ENCODE measurements around the gene ZNF654.
"Not testable (repeated sequence)": the region's sequence is repeated elsewhere in the genome, so short reads cannot be mapped to it uniquely, and the experiment has no call there.

Gene ZNF654

GRCh38 chr3:88058581-88059379, at the start of gene ZNF654, which contains the start of gene CGGBP1:
ZNF654 (plus strand) TSS chr3:88059255; CDS start chr3:88059320, 65 bp downstream.
CGGBP1 (minus strand) TSS chr3:88059005; CDS start chr3:88055976, 3,029 bp downstream.
- peak; percentile 100 for DNase-seq

DNA sequence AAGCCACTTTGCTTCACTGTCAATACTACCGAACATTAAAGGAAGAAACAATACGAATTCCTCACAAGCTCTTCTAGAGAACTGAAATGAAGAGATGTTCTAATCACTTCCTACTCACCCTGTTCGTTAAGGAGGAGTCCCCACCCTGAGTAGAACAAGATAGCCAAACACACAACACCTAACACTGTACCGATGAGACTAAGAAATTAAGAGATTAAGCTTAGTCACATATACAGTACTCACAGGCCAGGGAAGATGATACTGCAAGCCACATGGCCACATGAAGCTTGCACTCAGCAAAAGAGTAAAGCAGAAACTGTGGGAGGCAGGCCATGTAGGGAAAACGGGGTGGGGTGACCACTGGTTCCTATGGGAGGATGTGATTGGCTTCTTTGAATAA, 48.2 kb upstream of the ZNF654 start:
- DNase-seq = no peak

DNA sequence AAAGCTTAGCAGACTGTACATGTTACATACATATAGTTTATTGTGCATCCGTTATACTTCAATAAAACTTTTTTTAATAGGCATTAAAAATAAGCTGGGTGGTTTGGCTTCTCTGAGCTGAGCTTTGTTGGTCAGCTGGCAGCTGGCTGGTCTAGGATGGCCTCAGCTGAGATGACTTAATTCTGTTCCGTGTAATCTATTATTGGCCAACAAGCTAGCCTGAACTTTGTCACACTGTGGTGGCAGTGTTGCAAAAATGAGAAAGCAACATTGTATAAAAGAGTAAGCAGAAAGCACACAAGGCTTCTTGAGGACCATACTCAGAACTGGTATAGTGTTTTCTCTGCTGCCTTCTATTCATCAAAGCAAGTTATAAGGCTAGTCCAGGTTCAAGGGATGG, 45.5 kb upstream of the ZNF654 start:
- no peak for DNase-seq

GRCh38 chr3:88015656-88016055, 43.4 kb upstream of the ZNF654 start:
- DNase-seq = not testable (repeated sequence)

DNA sequence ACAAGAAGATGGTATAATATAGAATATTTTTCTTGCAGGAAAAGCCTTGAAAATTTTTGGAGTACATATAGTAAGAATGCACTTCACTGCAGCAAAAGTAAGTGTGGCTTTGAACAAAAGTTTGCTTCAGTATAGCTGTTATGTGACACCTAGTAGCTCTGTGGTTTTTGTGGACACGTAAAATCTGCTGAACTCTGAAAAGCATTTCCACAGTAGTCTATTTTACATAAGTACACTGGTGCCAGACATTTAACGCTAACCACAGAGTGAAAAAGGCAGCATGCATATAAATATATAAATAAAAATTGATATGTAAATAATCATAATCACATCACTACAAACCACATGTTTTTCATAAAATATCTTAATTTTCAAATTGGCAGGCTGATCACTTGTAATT, 40.0 kb upstream of the ZNF654 start:
- no peak for DNase-seq

DNA sequence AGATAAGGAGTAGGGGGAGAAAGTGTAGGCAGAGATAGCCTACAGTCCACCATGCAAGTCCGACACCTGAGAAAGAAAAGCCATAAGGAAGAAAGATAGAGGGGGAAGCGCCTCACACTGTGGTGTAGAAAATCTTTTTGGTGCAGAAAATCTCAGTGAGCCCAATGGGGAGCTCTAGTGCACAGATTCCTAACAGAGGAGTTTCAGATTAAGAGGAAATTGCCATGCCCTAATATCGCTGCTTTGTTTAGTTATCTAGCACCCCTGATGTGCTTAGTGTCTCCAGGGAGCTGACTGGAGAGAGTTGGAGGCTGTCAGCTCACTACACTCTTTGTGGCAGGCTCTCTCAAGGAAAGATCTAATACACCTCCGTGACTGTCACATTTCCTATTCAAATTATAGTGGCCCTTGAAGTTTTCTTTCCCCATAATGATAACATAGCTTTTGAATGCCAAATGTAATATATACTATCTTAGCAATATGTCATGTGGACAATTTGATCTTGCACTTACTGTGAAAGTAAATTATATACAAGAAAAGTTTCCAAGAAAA, 34.0 kb upstream of the ZNF654 start:
- no peak for DNase-seq

- DNase-seq = no peak
These were observed 30.2 kb upstream of the ZNF654 start for GRCh38 chr3:88028876-88029275.

- no peak for DNase-seq
These were observed 28.8 kb upstream of the ZNF654 start for GRCh38 chr3:88030210-88030609.

DNA sequence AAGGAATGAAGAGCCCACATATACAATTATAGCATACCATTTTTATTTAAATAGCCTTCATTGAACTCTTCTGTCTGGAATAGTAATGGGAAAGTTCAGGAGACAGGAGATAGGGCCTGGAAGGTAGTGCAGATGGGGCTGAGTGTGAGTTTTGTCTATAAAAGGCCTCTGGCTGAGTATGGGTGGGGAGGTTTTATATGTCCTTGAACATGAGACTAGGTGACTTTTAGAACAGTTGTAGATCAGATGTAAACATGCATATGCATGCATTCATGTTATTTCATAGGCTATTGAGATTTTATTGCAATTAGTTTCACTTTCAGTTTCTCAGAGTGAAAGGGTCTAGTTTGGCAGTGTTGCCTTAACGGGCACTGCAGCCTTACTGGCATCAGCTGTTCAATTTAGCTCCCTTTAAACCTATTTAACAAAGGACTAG, 27.4 kb upstream of the ZNF654 start:
- DNase-seq = no peak

DNA sequence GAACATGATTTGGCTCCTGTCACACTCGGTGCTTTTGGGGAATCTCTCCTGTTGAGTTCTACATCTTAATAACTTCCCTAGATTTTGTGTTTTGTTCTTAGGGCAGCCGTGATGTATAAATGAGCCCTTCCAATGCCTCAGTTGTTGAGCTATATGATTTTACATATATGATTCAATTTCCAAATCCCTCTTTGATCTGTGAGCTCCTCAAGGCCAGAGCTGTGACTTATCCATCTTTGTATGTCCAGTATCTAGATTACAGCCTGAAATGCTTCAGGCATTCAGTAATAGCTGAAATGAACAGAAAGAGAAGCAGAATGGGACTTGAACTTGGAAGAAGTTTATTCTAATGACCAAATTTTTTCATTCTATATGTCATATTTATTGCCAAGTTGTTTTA, 26.8 kb upstream of the ZNF654 start:
- no peak for DNase-seq

DNA sequence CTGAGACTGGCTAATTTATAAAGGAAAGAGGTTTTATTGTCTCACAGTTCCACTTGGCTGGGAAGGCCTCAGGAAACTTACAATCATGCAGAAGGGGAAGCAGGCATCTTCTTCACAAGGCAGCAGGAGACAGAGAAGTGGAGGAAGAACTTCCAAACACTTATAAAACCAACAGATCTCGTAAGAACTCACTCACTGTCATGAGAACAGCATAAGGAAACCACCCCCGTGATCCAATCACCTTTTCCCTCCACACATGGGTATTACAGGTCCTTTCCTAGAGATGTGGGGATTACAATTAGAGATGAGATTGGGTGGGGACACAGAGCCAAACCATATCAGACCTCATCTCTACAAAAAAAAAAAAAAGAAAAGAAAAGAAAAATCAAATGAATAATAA, 26.0 kb upstream of the ZNF654 start:
- no peak for DNase-seq

DNA sequence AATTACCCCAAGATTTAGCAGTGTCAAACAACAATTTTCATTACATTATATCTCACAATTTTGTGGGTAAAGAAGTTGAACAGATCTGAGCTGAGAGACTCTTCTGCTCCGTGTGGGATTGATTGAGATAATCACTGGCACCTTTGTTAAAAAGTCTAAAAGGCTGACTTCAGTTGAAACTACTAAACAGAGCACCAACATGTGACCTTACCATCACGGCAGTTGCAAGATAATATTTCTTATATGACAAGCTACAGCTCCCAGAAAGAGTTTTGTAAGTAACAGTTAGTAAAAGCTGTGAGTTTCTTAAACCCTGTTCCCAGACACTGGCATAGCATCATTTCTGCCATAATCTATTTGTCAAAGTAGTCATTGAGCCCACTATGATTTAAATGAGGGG, 25.2 kb upstream of the ZNF654 start:
- no peak for DNase-seq

GRCh38 chr3:88034491-88035275, 24.4 kb upstream of the ZNF654 start:
- DNase-seq = no peak

- DNase-seq = no peak
These were observed 22.8 kb upstream of the ZNF654 start for GRCh38 chr3:88036221-88036620.

DNA sequence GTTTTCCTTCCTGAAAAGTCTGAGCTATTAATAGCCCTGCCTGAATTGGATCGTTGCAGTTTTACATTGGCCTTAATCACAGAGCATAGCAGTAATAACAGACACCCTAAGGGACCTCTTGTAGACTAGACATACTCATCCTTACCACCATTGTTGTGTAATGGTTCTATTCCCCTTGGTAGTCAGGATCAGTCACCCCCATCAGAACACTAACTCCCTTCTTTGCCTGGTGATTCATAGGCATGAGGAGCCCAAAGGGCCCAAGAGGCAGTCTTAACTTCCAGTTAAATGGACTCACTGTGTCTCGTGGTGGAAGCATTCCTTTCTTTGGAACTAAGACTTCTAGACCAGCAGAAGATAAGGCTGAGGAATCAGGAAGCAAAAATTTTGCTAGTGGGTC, 20.5 kb upstream of the ZNF654 start:
- no peak for DNase-seq

DNA sequence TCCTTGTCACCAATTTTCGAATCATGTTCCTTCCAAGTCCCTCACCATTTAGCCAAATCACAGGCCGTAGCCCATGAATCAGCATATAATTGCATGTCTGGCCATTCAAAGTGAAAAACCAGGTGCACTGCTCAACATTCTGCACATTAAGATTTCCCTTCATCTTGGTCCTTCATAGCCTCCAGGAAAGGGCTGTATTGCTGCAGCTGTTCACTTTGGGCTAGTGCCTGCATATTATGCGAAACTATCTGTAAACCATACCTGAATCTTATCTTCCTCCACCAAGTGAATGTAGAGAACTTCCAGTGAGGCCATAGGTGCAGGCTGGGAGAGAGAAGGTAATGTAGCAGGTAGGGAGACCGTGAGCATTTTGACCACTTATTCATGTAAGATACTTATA, 18.5 kb upstream of the ZNF654 start:
- no peak for DNase-seq

DNA sequence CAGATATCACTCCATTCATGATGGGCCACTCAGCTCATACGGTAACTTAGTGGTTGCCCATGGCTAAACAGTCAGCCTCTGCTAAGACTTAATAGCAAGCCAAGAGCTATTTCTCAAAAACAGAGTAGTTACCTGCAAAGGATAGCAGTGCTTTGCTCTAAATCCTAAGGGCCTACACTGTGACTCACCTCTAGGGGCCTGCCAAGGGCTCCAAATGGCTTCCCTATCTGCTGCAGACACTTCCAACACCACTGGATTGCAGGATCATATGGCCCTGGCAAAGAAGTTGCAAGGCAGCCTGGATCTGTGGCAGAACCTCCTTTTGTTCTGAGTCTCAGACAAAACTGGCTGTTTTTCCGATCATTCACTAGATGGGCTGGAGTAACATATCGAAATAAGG, 18.1 kb upstream of the ZNF654 start:
- no peak for DNase-seq

DNA sequence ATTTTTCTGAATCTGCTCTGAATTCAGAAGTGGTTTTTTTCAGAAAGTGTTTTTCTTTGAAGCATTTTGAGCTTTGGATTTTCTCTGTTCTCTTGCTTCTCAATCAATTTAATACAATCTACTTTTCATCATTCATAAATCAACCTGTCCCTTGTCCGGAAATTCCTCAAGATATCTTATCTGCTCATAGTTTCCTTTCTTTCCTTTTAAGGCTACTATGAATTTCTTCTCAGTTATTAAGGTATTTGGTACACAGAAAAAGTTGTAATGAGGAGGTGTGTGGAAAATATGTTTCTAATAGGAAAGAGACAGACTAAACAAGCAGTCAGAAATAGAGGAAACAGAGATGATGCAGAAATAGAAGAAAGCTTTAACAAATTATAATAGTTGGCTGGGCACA, 14.6 kb upstream of the ZNF654 start:
- no peak for DNase-seq

- no peak for DNase-seq
These were observed 12.3 kb upstream of the ZNF654 start for GRCh38 chr3:88046766-88047165.

- no peak for DNase-seq
These were observed 1.3 kb upstream of the ZNF654 start for GRCh38 chr3:88057630-88058305.

- DNase-seq = no peak
These were observed 812 bp upstream of the ZNF654 start for GRCh38 chr3:88058306-88058580.

DNA sequence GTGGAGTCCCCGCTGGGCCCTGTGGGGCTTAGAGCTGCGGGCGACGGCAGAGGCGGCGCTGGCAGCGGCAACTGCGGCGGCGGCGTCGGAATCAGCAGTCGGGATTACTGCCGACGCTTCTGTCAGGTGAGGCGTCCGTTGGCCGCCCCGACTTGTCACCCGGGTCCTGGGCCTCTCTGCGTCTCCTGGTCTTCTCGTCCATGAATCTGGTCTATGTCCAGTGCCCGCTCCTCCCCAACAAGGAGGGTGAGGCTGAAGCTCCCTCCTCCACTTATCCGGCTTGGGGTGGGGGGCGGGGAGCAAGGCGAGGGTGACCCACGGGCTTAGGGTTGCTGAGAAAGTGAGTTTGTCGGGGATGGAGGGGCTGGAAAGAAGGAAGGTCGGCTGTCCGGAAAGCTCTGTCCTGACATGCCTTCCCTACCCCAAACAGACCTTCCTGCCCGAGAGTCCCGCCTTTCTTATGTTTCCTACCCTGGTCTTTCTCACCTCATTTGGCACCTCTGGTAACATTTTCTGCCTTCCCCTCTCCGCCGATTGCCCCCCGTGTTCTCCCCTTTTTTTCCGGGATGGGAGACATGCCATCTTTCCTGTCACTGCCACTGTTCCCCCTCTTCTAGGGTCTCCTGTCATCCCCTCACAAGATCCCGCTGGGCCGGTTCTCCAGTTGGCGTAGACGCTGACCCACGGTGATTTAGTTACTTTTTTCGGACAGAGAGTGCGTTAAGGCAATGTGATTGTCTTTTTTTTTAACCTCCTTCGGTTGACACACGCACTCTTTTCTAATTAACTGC, 520 bp downstream of the ZNF654 start:
- DNase-seq = peak; percentile 4

- DNase-seq = no peak
These were observed 2.7 kb downstream of the ZNF654 start for GRCh38 chr3:88061746-88062145.

Data from activated T-cell treated with anti-CD3 and anti-CD28 coated beads for 4 hours (primary cell).